ENCODE results near the gene RND3. TPM values are rescaled to one million over a fixed set of nuclear protein-coding genes. Genes with fewer than 3 reads are reported as not detected.

Gene RND3
- total RNA-seq, 4 donors from 2014 or later: 2.1 to 14.9 (median 12.3) TPM

GRCh38 chr2:150469706-150470274 is 17.7 kb downstream of the RND3 start:
- Histone ChIP-seq H3K36me3 (peaks cover 0 to 3% of the 10 kb centered on the region in 2 donors), H3K27ac (no peak overlapping the region), H3K27me3 (no peaks in the 10 kb centered on the region), H3K4me1 (peaks cover 3 to 13% of the 10 kb centered on the region in 2 donors), H3K4me3 (no peak overlapping the region), H3K9me3 (no peaks in the 10 kb centered on the region)
- TF ChIP-seq CTCF (IDR thresholded peaks at IDR 0.05 in 4 of 5, conservative IDR thresholded peaks at IDR 0.05 in 1 of 5) (no peak), POLR2A (IDR thresholded peaks at IDR 0.05) (no peak)
- in situ Hi-C loops (cut with MboI; ENCODE audit: low sequenced_read_pairs in 4 of 4) (no loop called here), intact Hi-C loops (cut with DNase I; ENCODE audit: low total_unique reads) (no loop called here)
- ATAC-seq (no peak), DNase-seq (no peak)

- Histone ChIP-seq H3K27ac (no peak overlapping the region), H3K27me3 (no peaks in the 10 kb centered on the region), H3K4me1 (peaks cover 0 to 13% of the 10 kb centered on the region in 2 donors), H3K36me3 (peaks cover 0 to 3% of the 10 kb centered on the region in 2 donors), H3K9me3 (no peaks in the 10 kb centered on the region), H3K4me3 (no peak overlapping the region)
- DNase-seq (no peak), ATAC-seq (no peak)
- TF ChIP-seq POLR2A (IDR thresholded peaks at IDR 0.05) (no peak), CTCF (IDR thresholded peaks at IDR 0.05 in 4 of 5, conservative IDR thresholded peaks at IDR 0.05 in 1 of 5) (no peak)
- in situ Hi-C loops (cut with MboI; ENCODE audit: low sequenced_read_pairs in 4 of 4): no loop called here
- intact Hi-C loops (cut with DNase I; ENCODE audit: low total_unique reads): no loop called here
Observed at GRCh38 chr2:150468350-150468960, 19.0 kb downstream of the RND3 start.

GRCh38 chr2:150467621-150467963 is 19.9 kb downstream of the RND3 start:
- H3K9me3 ChIP-seq: no peaks in the 10 kb centered on the region
- H3K4me1 ChIP-seq: peaks cover 0 to 13% of the 10 kb centered on the region in 2 donors
- no peak for DNase-seq
- intact Hi-C loops (cut with DNase I; ENCODE audit: low total_unique reads): no loop called here
- no peaks in the 10 kb centered on the region for H3K27me3 ChIP-seq
- no peak for ATAC-seq
- in situ Hi-C loops (cut with MboI; ENCODE audit: low sequenced_read_pairs in 4 of 4): no loop called here
- no peak overlapping the region for H3K4me3 ChIP-seq
- peaks cover 0 to 3% of the 10 kb centered on the region in 2 donors for H3K36me3 ChIP-seq
- TF ChIP-seq CTCF (IDR thresholded peaks at IDR 0.05 in 4 of 5, conservative IDR thresholded peaks at IDR 0.05 in 1 of 5) (no peak), POLR2A (IDR thresholded peaks at IDR 0.05) (no peak)
- H3K27ac ChIP-seq: peak overlapping the region in 1 of 4 donors; percentile 15

- in situ Hi-C loops (cut with MboI; ENCODE audit: low sequenced_read_pairs in 4 of 4): no loop called here
- H3K27ac ChIP-seq: peak overlapping the region in 1 of 4 donors; percentile 15
- no peaks in the 10 kb centered on the region for H3K27me3 ChIP-seq
Observed at GRCh38 chr2:150466741-150467620, 20.5 kb downstream of the RND3 start.

More at GRCh38 chr2:150466741-150467620, 20.5 kb downstream of the RND3 start:
- Histone ChIP-seq H3K9me3 (no peaks in the 10 kb centered on the region), H3K4me3 (no peak overlapping the region), H3K36me3 (peaks cover 0 to 3% of the 10 kb centered on the region in 2 donors), H3K4me1 (peaks cover 0 to 9% of the 10 kb centered on the region in 2 donors)
- TF ChIP-seq CTCF (IDR thresholded peaks at IDR 0.05 in 4 of 5, conservative IDR thresholded peaks at IDR 0.05 in 1 of 5): no peak
- no peak for TF ChIP-seq POLR2A (IDR thresholded peaks at IDR 0.05)
- no peak for DNase-seq
- ATAC-seq: peak; percentile 14 to 66
- intact Hi-C loops (cut with DNase I; ENCODE audit: low total_unique reads): no loop called here

Measured in gastrocnemius medialis (tissue), 4 donors.